K562 (cell line): Measurements from ENCODE around the gene RUVBL1. TPM values are rescaled to one million over a fixed set of nuclear protein-coding genes. Genes with fewer than 3 reads are reported as not detected.

Source experiments
- ATAC-seq: fragments of 200-7000 bp; cut with Tn5 transposase; 3 replicates; pipeline ENCODE4 v1.9.1; 2020; ENCODE audit warnings: moderate library complexity
- BruUV-seq: library from RNA; stranded (reverse); fragments of 400-500 nt; replicated peaks from 2 replicates; lab custom pipeline; 2021; lab: Mats Ljungman, UMichigan
- CTCF ChIA-PET: fragments of 300-600 bp; formaldehyde crosslinking; extraction: SDS; loops from one replicate; lab custom pipeline; 2021; ENCODE audit warnings: low intra/inter-chr PET ratio; lab: Yijun Ruan, JAX
- POLR2A ChIA-PET: fragments of 300-600, 350-650 bp; sonication (Branson Sonifier 250); formaldehyde crosslinking; extraction: SDS; loops from one replicate; lab custom pipeline; 2021; ENCODE audit warnings: antibody characterized with exemption, inconsistent platforms; lab: Yijun Ruan, JAX
- DNase-seq, 4 experiments: peaks; one replicate each; pipeline versions ENCODE4 v3.0.0 to v3.0.0-alpha.2; 2011 to 2018; ENCODE audit warnings: low spot score in 3 of 4, mixed read lengths in 3 of 4; ENCODE audit errors: extremely low read depth in 1 of 4
- FAIRE-seq: peaks from 2 replicates; lab custom pipeline; 2011; peaks lifted over from hg19 to GRCh38; lab: Jason Lieb, UNC
- H2AFZ ChIP-seq: 2 replicates; pipeline ENCODE4 v1.6.0; 2011; ENCODE audit warnings: low read depth, low read length, control low read depth, inconsistent platforms
- H3K27ac ChIP-seq: fragments of 200-600 bp; 3 replicates; pipeline ENCODE4 v1.8.0; 2011; ENCODE audit warnings: low read depth, mild to moderate bottlenecking, control low read depth, inconsistent platforms, low read length, moderate library complexity, mixed read lengths; ENCODE audit errors: extremely low read depth
- H3K27me3 ChIP-seq, 2 experiments: fragments of 300-600 bp in 1 of 2; 2 replicates in 1 of 2; 3 replicates in 1 of 2; pipeline versions ENCODE4 v1.6.0 to v1.8.0; 2011; ENCODE audit warnings: inconsistent platforms in 2 of 2, low read length in 2 of 2, mild to moderate bottlenecking in 1 of 2, mixed read lengths in 1 of 2, moderate library complexity in 1 of 2; ENCODE audit not compliant: control insufficient read depth in 2 of 2, insufficient read depth in 2 of 2
- H3K36me3 ChIP-seq: fragments of 300-600 bp; 3 replicates; pipeline ENCODE4 v1.8.0; 2011; ENCODE audit warnings: mild to moderate bottlenecking, low read length, inconsistent platforms; ENCODE audit not compliant: control insufficient read depth, insufficient read depth
- H3K4me1 ChIP-seq, 2 experiments: fragments of 200-600 bp in 1 of 2; replicated peaks in 1 of 2; 2 replicates in 1 of 2; 3 replicates in 1 of 2; pipeline versions ENCODE4 v1.5.1 to v1.8.0; 2011; ENCODE audit warnings: inconsistent platforms in 2 of 2, low read length in 2 of 2, mild to moderate bottlenecking in 1 of 2, mixed read lengths in 1 of 2, moderate library complexity in 1 of 2; ENCODE audit not compliant: control insufficient read depth in 2 of 2, insufficient read depth in 2 of 2
- H3K4me2 ChIP-seq: 2 replicates; pipeline ENCODE4 v1.6.1; 2011; ENCODE audit warnings: low read length, control low read depth, inconsistent platforms, mixed read lengths; ENCODE audit not compliant: insufficient read depth
- H3K4me3 ChIP-seq: fragments of 200-600 bp; sonication (generic), shearing (Covaris generic); 2 replicates; pipeline ENCODE4 v1.5.1; 2016; ENCODE audit warnings: control low read depth, inconsistent platforms
- H3K79me2 ChIP-seq: fragments of 200-600 bp; 3 replicates; pipeline ENCODE4 v1.8.0; 2011; ENCODE audit warnings: low read length, inconsistent platforms; ENCODE audit not compliant: control insufficient read depth, insufficient read depth
- H3K9ac ChIP-seq, 2 experiments: 2 replicates each; pipeline versions ENCODE4 v1.6.0 to v1.6.1; 2011; ENCODE audit warnings: low read depth in 2 of 2, low read length in 2 of 2, control low read depth in 1 of 2, inconsistent platforms in 1 of 2, mild to moderate bottlenecking in 1 of 2, mixed read lengths in 1 of 2; ENCODE audit not compliant: insufficient read depth in 1 of 2
- H3K9me1 ChIP-seq: one replicate; pipeline ENCODE4 v1.6.0; 2011; ENCODE audit warnings: inconsistent platforms, mild to moderate bottlenecking, low read length, moderate library complexity; ENCODE audit not compliant: control insufficient read depth, insufficient read depth
- H3K9me3 ChIP-seq: replicated peaks from 2 replicates; pipeline ENCODE4 v1.5.1; 2011; ENCODE audit warnings: low read depth, low read length, inconsistent platforms; ENCODE audit not compliant: control insufficient read depth, insufficient read depth
- H4K20me1 ChIP-seq: replicated peaks from 2 replicates; pipeline ENCODE4 v1.6.1; 2011; ENCODE audit warnings: low read length, inconsistent platforms, mixed read lengths; ENCODE audit not compliant: control insufficient read depth, insufficient read depth
- ATF2 ChIP-seq: sonication (generic); formaldehyde crosslinking; IDR thresholded peaks from 2 replicates; pipeline ENCODE4 v1.8.1; 2022; ENCODE audit warnings: missing genetic modification reagents
- CBFB ChIP-seq: sonication (generic); formaldehyde crosslinking; IDR thresholded peaks from 2 replicates; pipeline ENCODE4 v1.4.0; 2020; ENCODE audit warnings: mild to moderate bottlenecking, missing genetic modification reagents
- DMBX1 ChIP-seq: fragments of 250-450 bp; sonication (Bioruptor Pico); IDR thresholded peaks from 2 replicates; pipeline ENCODE4 v1.8.0; 2022; ENCODE audit warnings: inconsistent platforms, mild to moderate bottlenecking, moderate library complexity, borderline replicate concordance
- FOXJ2 ChIP-seq: fragments of 200-800 bp; sonication (Bioruptor generic); IDR thresholded peaks from 2 replicates; pipeline ENCODE4 v1.6.1; 2016; ENCODE audit warnings: missing genetic modification characterization, missing compliant biosample characterization
- HMG20B ChIP-seq: fragments of 250-450 bp; sonication (Bioruptor Pico); IDR thresholded peaks from 2 replicates; pipeline ENCODE4 v1.5.0; 2021; ENCODE audit warnings: mild to moderate bottlenecking
- MECOM ChIP-seq: fragments of 250-450 bp; sonication (Bioruptor Pico); IDR thresholded peaks from 2 replicates; pipeline ENCODE4 v1.8.0; 2022; ENCODE audit warnings: inconsistent platforms
- NCOA4 ChIP-seq: fragments of 450-650 bp; IDR thresholded peaks from 2 replicates; pipeline ENCODE4 v1.6.1; 2018; ENCODE audit warnings: mild to moderate bottlenecking; ENCODE audit not compliant: partially characterized antibody
- NFIX ChIP-seq: fragments of 250-450 bp; sonication (Bioruptor Pico); IDR thresholded peaks from 2 replicates; pipeline ENCODE4 v1.4.0; 2020; ENCODE audit warnings: low read depth, mild to moderate bottlenecking, moderate library complexity
- TCFL5 ChIP-seq: fragments of 250-450 bp; sonication (Bioruptor Pico); conservative IDR thresholded peaks from 2 replicates; pipeline ENCODE4 v1.6.1; 2021; ENCODE audit warnings: mild to moderate bottlenecking, moderate library complexity, matching md5 sums
- ZBTB1 ChIP-seq: sonication (generic); formaldehyde crosslinking; IDR thresholded peaks from 2 replicates; pipeline ENCODE4 v1.8.1; 2023; ENCODE audit warnings: missing genetic modification reagents, low read depth, mild to moderate bottlenecking, borderline replicate concordance
- ZNF444 ChIP-seq: fragments of 250-450 bp; sonication (Bioruptor Pico); IDR thresholded peaks from 2 replicates; pipeline ENCODE4 v1.4.0; 2020; ENCODE audit warnings: mild to moderate bottlenecking, moderate library complexity
- WGBS: fragments of 100-300 bp; shearing (Covaris generic); methylation state at CpG from one replicate; pipeline ENCODE4 v1.1.6; 2016; ENCODE audit warnings: low coverage, mixed read lengths; ENCODE audit not compliant: insufficient coverage; ENCODE audit errors: missing lambda C conversion rate; 5-methylcytosine and 5-hydroxymethylcytosine counted together
- in situ Hi-C: fragments of 300-500 bp; cut with MboI; formaldehyde crosslinking; loops from 4 replicates; pipeline ENCODE4 v1.15.0; 2018; ENCODE audit warnings: inconsistent platforms, mixed read lengths
- intact Hi-C: fragments of 100-400 bp; cut with micrococcal nuclease; formaldehyde crosslinking; loops from 2 replicates; pipeline ENCODE4 v1.14.2; 2022
- polyA plus RNA-seq, 8 experiments: library from polyadenylated mRNA; depleted of rRNA in 4 of 8; stranded (reverse) in 5 of 8; unstranded in 3 of 8; fragments of >200 nt; fragmentation: Nextera tagmentation in 2 of 8; fragmentation: Illumina TruSeq in 1 of 8; extraction: Ambion mirVana in 2 of 8; extraction: Trizol in 1 of 8; gene quantifications; 2 replicates each; pipeline versions ENCODE4 v1.2.1 to v1.2.3, GENCODE V29; 2011 to 2014; ENCODE audit warnings: inconsistent platforms in 1 of 8, missing spikeins in 1 of 8
- total RNA-seq, 7 experiments: library from RNA; depleted of rRNA in 6 of 7; stranded (reverse); fragments of >200 nt in 6 of 7; fragmentation: Illumina TruSeq in 2 of 7; extraction: Trizol in 2 of 7; gene quantifications; 2 replicates each; pipeline versions ENCODE4 v1.2.1 to v1.2.3, GENCODE V29; 2011 to 2021; ENCODE audit warnings: low replicate concordance in 1 of 7

RUVBL1 gene
- total and polyA plus RNA-seq, 9 of the 15 experiments (the other 6 are each of a cell fraction or from before 2014, with no cell fraction given): 20.7 to 147 (median 113) TPM

- no peaks in the 10 kb centered on the region for H4K20me1 ChIP-seq
- H3K79me2 ChIP-seq: no peaks in the 10 kb centered on the region; the same call in 2 of the 3 replicates
- no peaks in the 10 kb centered on the region for H3K27me3 ChIP-seq
- no peak for DNase-seq
- FAIRE-seq: no peak
- no TSS peak for BruUV-seq
- no peaks in the 10 kb centered on the region; a peak in 1 of 5 replicates for H3K4me1 ChIP-seq
- H3K9me1 ChIP-seq: no peaks in the 10 kb centered on the region
- H3K27ac ChIP-seq: no peak overlapping the region
- 100% methylated on average over 1 of the region's 2 CpGs for WGBS
- H3K9me3 ChIP-seq: no peaks in the 10 kb centered on the region
- H3K4me3 ChIP-seq: no peak overlapping the region
- intact Hi-C loops (no loop called here), in situ Hi-C loops (no loop called here)
- peaks cover 95% of the 10 kb centered on the region for H3K36me3 ChIP-seq
- TF ChIP-seq HMG20B: no peak
- no peak for TF ChIP-seq DMBX1
- no peak for TF ChIP-seq CBFB (CRISPR knock-in tag)
- no peak for TF ChIP-seq ZBTB1 (CRISPR knock-in tag)
- TF ChIP-seq ZNF444 (CRISPR knock-in tag): no peak
- TF ChIP-seq MECOM (CRISPR knock-in tag): no peak
- no peak for TF ChIP-seq TCFL5 (CRISPR knock-in tag)
- no peak for TF ChIP-seq FOXJ2 (tag)
- TF ChIP-seq NFIX (CRISPR knock-in tag): no peak
- TF ChIP-seq ATF2: no peak
- no peak for TF ChIP-seq NCOA4
- no peak overlapping the region for H3K4me2 ChIP-seq
- CTCF ChIA-PET: no interaction called here
- no peak overlapping the region for H2AFZ ChIP-seq
- POLR2A ChIA-PET: interaction anchor here (0.7 to 1.2 kb wide), 2 partner anchors 9 to 267 kb away, joined by 3 to 4 read pairs; no protein-coding TSS in a partner anchor
- H3K9ac ChIP-seq: no peak overlapping the region
- ATAC-seq: no peak
Observed at GRCh38 chr3:128100638-128101037, 23.0 kb downstream of the RUVBL1 start.
